Gastroesophageal sphincter (tissue), 4 donors: ENCODE results near the gene ATP1B4. TPM values are rescaled to one million over a fixed set of nuclear protein-coding genes. Genes with fewer than 3 reads are reported as not detected.

Experiments
- ATAC-seq: fragments of 150-250 bp; one replicate; pipeline ENCODE4 v1.9.1; 2016; ENCODE audit warnings: mild to moderate bottlenecking, moderate library complexity
- H3K27ac ChIP-seq, 4 donors: fragments of 200-600 bp; sonication (generic) in 3 of 4; 1 replicate in 3 of 4; 2 replicates in 1 of 4; pipeline ENCODE4 v1.5.1; 2016 to 2019
- H3K27me3 ChIP-seq: fragments of 200-600 bp; sonication (generic); one replicate; pipeline ENCODE4 v1.5.1; 2019
- H3K36me3 ChIP-seq, 2 donors: fragments of 200-600 bp; sonication (generic); one replicate each; pipeline ENCODE4 v1.5.1; 2019; ENCODE audit warnings: control low read depth in 1 of 2
- H3K4me1 ChIP-seq, 3 donors: fragments of 200-600 bp; sonication (generic); 1 replicate in 2 of 3; 2 replicates in 1 of 3; pipeline ENCODE4 v1.5.1; 2016 to 2019; ENCODE audit warnings: control low read depth in 2 of 3
- H3K4me3 ChIP-seq, 2 donors: fragments of 200-600 bp; sonication (generic); one replicate each; pipeline ENCODE4 v1.5.1; 2019; ENCODE audit warnings: mild to moderate bottlenecking in 1 of 2, moderate library complexity in 1 of 2
- H3K9me3 ChIP-seq, 3 donors: fragments of 200-600 bp; sonication (generic); one replicate each; pipeline ENCODE4 v1.5.1; 2017 to 2019; ENCODE audit warnings: control low read depth in 2 of 3
- EP300 ChIP-seq: sonication (generic); formaldehyde crosslinking; IDR thresholded peaks from one replicate; pipeline ENCODE4 v1.6.1; 2017; ENCODE audit warnings: antibody characterized with exemption, mild to moderate bottlenecking
- POLR2A ChIP-seq, 2 donors: fragments of 450-650 bp; IDR thresholded peaks; one replicate each; pipeline ENCODE4 v1.6.1; 2017; ENCODE audit warnings: antibody characterized with exemption in 2 of 2, mild to moderate bottlenecking in 2 of 2, moderate library complexity in 1 of 2
- POLR2AphosphoS5 ChIP-seq: sonication (generic); formaldehyde crosslinking; IDR thresholded peaks from one replicate; pipeline ENCODE4 v1.6.1; 2017; ENCODE audit warnings: antibody characterized with exemption
- WGBS, 2 donors: methylation state at CpG; one replicate each; pipeline ENCODE4 v1.1.5; 2018; ENCODE audit warnings: low coverage in 1 of 2; 5-methylcytosine and 5-hydroxymethylcytosine counted together
- total RNA-seq, 4 donors: library from RNA; depleted of rRNA; stranded (reverse); fragments of >200 nt; gene quantifications; one replicate each; pipeline ENCODE4 v1.1.0, GENCODE V29; 2016
- TF ChIP-seq, protein P1 (sequence below), 4 experiments: fragments of 200-600 bp in 2 of 4; fragments of 450-650 bp in 2 of 4; sonication (generic) in 1 of 4; IDR thresholded peaks; one replicate each; pipeline ENCODE4 v1.5.1; 2017 to 2019; ENCODE audit warnings: antibody characterized with exemption in 4 of 4, mild to moderate bottlenecking in 2 of 4, moderate library complexity in 2 of 4

ATP1B4 gene
- total RNA-seq, 4 donors from 2014 or later: not detected

DNA sequence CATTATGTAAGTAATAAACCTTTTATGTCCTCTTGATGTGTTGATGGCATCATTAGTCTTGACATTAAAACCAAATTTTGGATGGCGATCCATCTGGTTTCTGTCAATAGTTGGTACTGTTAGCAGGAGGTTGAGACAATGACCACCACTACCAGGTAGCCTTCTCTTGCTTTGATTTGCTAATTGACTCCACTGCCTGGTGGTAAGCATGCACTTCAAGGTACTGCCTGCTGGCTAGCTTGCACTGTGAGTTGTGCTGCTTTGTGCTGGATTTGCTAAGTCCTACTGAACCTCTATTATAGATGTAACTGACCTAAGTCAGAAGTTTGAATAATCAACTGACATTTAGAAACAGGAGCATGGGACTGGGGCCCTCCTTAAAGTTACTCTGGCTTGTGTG lies 46.3 kb downstream of the ATP1B4 start:
- H3K27ac ChIP-seq: no peak overlapping the region
- no peaks in the 10 kb centered on the region for H3K27me3 ChIP-seq
- H3K36me3 ChIP-seq: no peaks in the 10 kb centered on the region
- no peaks in the 10 kb centered on the region for H3K4me1 ChIP-seq
- no CpG with 5 or more reads among the region's 1 CpG for WGBS, 2 donors
- H3K4me3 ChIP-seq: no peak overlapping the region
- no peak for TF ChIP-seq POLR2A (IDR thresholded peaks at IDR 0.05)
- no peak for TF ChIP-seq POLR2AphosphoS5
- TF ChIP-seq, protein P1, sequence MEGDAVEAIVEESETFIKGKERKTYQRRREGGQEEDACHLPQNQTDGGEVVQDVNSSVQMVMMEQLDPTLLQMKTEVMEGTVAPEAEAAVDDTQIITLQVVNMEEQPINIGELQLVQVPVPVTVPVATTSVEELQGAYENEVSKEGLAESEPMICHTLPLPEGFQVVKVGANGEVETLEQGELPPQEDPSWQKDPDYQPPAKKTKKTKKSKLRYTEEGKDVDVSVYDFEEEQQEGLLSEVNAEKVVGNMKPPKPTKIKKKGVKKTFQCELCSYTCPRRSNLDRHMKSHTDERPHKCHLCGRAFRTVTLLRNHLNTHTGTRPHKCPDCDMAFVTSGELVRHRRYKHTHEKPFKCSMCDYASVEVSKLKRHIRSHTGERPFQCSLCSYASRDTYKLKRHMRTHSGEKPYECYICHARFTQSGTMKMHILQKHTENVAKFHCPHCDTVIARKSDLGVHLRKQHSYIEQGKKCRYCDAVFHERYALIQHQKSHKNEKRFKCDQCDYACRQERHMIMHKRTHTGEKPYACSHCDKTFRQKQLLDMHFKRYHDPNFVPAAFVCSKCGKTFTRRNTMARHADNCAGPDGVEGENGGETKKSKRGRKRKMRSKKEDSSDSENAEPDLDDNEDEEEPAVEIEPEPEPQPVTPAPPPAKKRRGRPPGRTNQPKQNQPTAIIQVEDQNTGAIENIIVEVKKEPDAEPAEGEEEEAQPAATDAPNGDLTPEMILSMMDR (IDR thresholded peaks at IDR 0.05): no peak
- TF ChIP-seq EP300: no peak
- no peak for ATAC-seq
- H3K9me3 ChIP-seq: no peaks in the 10 kb centered on the region

DNA sequence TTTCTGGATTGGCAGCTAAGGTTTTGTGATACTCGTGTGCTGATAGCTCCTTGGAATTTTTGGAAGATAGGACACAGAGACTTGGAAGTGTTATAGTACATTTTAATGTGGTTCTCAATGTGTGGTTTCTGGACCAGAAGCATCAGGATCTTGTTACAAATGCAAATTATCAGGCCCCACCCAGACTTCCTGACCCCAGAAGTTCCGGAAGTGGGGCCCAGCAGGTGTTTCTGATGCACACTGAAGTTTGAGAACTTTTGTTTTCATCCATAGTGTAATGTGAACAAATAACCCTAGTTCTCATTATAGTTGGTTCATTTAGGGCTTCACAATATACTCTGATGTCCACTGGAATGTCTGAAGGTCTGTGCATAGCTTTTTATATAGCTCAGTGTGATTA lies 57.6 kb downstream of the ATP1B4 start:
- Histone ChIP-seq H3K9me3 (no peaks in the 10 kb centered on the region), H3K4me1 (no peaks in the 10 kb centered on the region), H3K27ac (no peak overlapping the region), H3K4me3 (no peak overlapping the region), H3K36me3 (no peaks in the 10 kb centered on the region), H3K27me3 (no peaks in the 10 kb centered on the region)
- TF ChIP-seq EP300 (no peak), POLR2A (IDR thresholded peaks at IDR 0.05) (no peak), POLR2AphosphoS5 (no peak)
- TF ChIP-seq, protein P1 (IDR thresholded peaks at IDR 0.05): no peak
- ATAC-seq: no peak
- WGBS, 2 donors: 37 to 40% methylated on average over 1 to 2 of the region's 2 CpGs

DNA sequence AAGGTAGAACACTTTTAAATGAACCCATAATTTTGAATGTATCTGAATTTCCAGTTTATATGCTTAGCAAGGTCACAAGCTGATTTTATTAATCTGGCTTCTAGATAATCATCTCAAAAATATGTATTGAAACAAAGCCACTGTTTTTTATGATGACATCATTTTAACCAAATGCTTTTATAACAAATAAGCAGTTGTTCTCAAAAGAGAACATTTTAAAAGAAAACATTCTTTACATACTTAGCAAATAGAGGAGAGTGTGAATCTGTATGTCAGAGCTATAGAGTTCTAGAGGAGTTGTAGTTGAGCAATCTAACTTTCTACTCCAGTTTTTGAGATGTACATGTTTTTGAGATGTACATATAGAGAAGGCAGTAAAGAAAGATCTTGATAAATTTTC lies 64.7 kb downstream of the ATP1B4 start:
- Histone ChIP-seq H3K9me3 (no peaks in the 10 kb centered on the region), H3K4me1 (no peaks in the 10 kb centered on the region), H3K4me3 (no peak overlapping the region), H3K36me3 (no peaks in the 10 kb centered on the region), H3K27me3 (no peaks in the 10 kb centered on the region), H3K27ac (no peak overlapping the region)
- TF ChIP-seq, protein P1 (IDR thresholded peaks at IDR 0.05): no peak
- TF ChIP-seq POLR2A (IDR thresholded peaks at IDR 0.05) (no peak), POLR2AphosphoS5 (no peak), EP300 (no peak)
- ATAC-seq: no peak

- TF ChIP-seq POLR2AphosphoS5 (no peak), EP300 (no peak), POLR2A (IDR thresholded peaks at IDR 0.05) (no peak)
- TF ChIP-seq, protein P1 (IDR thresholded peaks at IDR 0.05): no peak
- WGBS, 2 donors: 5 to 20% methylated on average over 2 of the region's 2 CpGs
- no peak for ATAC-seq
- Histone ChIP-seq H3K27ac (no peak overlapping the region), H3K36me3 (no peaks in the 10 kb centered on the region), H3K9me3 (no peaks in the 10 kb centered on the region), H3K27me3 (no peaks in the 10 kb centered on the region), H3K4me3 (no peak overlapping the region), H3K4me1 (no peaks in the 10 kb centered on the region)
These were observed 66.4 kb downstream of the ATP1B4 start for GRCh38 chrX:120428309-120428708.

DNA sequence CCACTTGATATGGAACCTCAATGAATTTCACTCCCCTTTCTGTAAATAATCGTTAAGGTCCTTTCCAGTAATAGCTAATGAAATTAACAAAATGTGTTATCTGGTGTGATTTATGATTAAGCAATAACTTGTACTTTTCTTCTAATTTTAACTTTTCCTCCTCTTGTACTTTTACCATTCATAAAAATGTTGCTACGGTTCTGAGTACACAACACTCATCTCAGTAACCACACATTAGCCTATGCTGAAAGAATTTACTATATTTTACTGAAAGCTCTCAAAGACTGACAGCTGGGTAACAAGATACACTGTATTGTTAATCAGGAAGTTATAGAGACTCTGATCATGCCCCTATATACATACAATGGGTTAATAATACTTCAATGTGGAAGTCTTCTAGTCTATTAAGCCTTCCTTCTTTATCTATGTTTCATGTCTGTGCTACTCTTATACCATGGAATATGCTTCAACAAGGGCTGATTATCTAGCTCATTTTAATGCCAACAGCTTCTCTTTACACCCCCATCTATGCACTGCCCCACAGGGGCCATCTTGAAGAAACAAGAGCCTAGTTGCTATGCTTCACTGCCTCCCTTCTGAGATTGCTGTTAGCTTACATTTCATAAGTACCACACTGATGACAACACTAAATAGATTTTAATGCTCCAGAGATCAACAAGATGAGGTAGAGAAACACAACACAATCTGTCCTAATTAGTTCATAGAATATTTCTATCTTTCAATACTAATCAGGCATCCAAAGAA lies 68.1 kb downstream of the ATP1B4 start:
- Histone ChIP-seq H3K27ac (no peak overlapping the region), H3K4me1 (no peaks in the 10 kb centered on the region), H3K9me3 (no peaks in the 10 kb centered on the region), H3K27me3 (no peaks in the 10 kb centered on the region), H3K4me3 (no peak overlapping the region), H3K36me3 (no peaks in the 10 kb centered on the region)
- TF ChIP-seq, protein P1 (IDR thresholded peaks at IDR 0.05): no peak
- TF ChIP-seq POLR2A (IDR thresholded peaks at IDR 0.05) (no peak), EP300 (no peak), POLR2AphosphoS5 (no peak)
- 79 to 94% methylated on average over 2 of the region's 2 CpGs for WGBS, 2 donors
- ATAC-seq: no peak
